HepG2 (cell line): ENCODE measurements around the gene WDR27. TPM values are rescaled to one million over a fixed set of nuclear protein-coding genes. Genes with fewer than 3 reads are reported as not detected.
A peak's percentile ranks its signal among the peaks of the same experiment; 100 is the strongest.

ENCODE experiments used
- BRCA1 ChIP-seq: sonication (generic); formaldehyde crosslinking; IDR thresholded peaks from 2 replicates; pipeline ENCODE4 v1.4.0; 2020; ENCODE audit warnings: missing genetic modification reagents
- IRF2 ChIP-seq: IDR thresholded peaks from 2 replicates; pipeline ENCODE4 v1.6.1; 2018; ENCODE audit warnings: missing genetic modification reagents, missing compliant biosample characterization
- KDM4B ChIP-seq: sonication (generic); formaldehyde crosslinking; IDR thresholded peaks from 2 replicates; pipeline ENCODE4 v1.4.0; 2020; ENCODE audit warnings: missing genetic modification reagents
- MATR3 ChIP-seq: sonication (generic); formaldehyde crosslinking; IDR thresholded peaks from 2 replicates; pipeline ENCODE4 v1.4.0; 2020; ENCODE audit warnings: missing genetic modification reagents
- POGZ ChIP-seq: sonication (generic); formaldehyde crosslinking; IDR thresholded peaks from 2 replicates; pipeline ENCODE4 v1.4.0; 2020; ENCODE audit warnings: mild to moderate bottlenecking, missing genetic modification reagents
- RARG ChIP-seq: sonication (generic); formaldehyde crosslinking; IDR thresholded peaks from 2 replicates; pipeline ENCODE4 v1.4.0; 2020; ENCODE audit warnings: low read depth, mild to moderate bottlenecking, missing genetic modification reagents
- SIN3B ChIP-seq: fragments of 150-350 bp; IDR thresholded peaks from 2 replicates; pipeline ENCODE4 v1.6.1; 2014; ENCODE audit warnings: low read length
- ZBTB10 ChIP-seq: sonication (generic); formaldehyde crosslinking; IDR thresholded peaks from 2 replicates; pipeline ENCODE4 v1.4.0; 2020; ENCODE audit warnings: missing genetic modification reagents, borderline replicate concordance
- ZFP37 ChIP-seq: sonication (generic); formaldehyde crosslinking; IDR thresholded peaks from 2 replicates; pipeline ENCODE4 v1.4.0; 2020; ENCODE audit warnings: missing genetic modification reagents, borderline replicate concordance
- ZFP41 ChIP-seq: sonication (generic); formaldehyde crosslinking; IDR thresholded peaks from 2 replicates; pipeline ENCODE4 v1.4.0; 2020; ENCODE audit warnings: mild to moderate bottlenecking, missing genetic modification reagents, borderline replicate concordance
- ZMAT3 ChIP-seq: sonication (generic); formaldehyde crosslinking; conservative IDR thresholded peaks from 2 replicates; pipeline ENCODE4 v1.7.0; 2021; ENCODE audit warnings: missing genetic modification reagents
- ZNF18 ChIP-seq: sonication (generic); formaldehyde crosslinking; IDR thresholded peaks from 2 replicates; pipeline ENCODE4 v1.8.0; 2022; ENCODE audit warnings: mild to moderate bottlenecking, missing genetic modification reagents; ENCODE audit not compliant: insufficient replicate concordance
- ZNF180 ChIP-seq: sonication (generic); formaldehyde crosslinking; IDR thresholded peaks from 2 replicates; pipeline ENCODE4 v1.4.0; 2020; ENCODE audit warnings: low read depth, missing genetic modification reagents, borderline replicate concordance
- ZNF432 ChIP-seq: sonication (generic); formaldehyde crosslinking; IDR thresholded peaks from 2 replicates; pipeline ENCODE4 v1.5.0; 2020; ENCODE audit warnings: missing genetic modification reagents, mild to moderate bottlenecking, borderline replicate concordance
- ZNF597 ChIP-seq: sonication (generic); formaldehyde crosslinking; IDR thresholded peaks from 2 replicates; pipeline ENCODE4 v1.5.0; 2020; ENCODE audit warnings: missing genetic modification reagents
- ZNF614 ChIP-seq: IDR thresholded peaks from 2 replicates; pipeline ENCODE4 v1.6.1; 2018; ENCODE audit warnings: missing biosample characterization, missing genetic modification reagents, inconsistent platforms, borderline replicate concordance
- ZNF781 ChIP-seq: sonication (generic); formaldehyde crosslinking; IDR thresholded peaks from 2 replicates; pipeline ENCODE4 v1.5.1; 2020; ENCODE audit warnings: borderline replicate concordance, mild to moderate bottlenecking, missing genetic modification reagents; ENCODE audit errors: not compliant biosample characterization
- polyA plus RNA-seq, 8 experiments: library from polyadenylated mRNA; depleted of rRNA in 3 of 8; stranded (reverse) in 7 of 8; unstranded in 1 of 8; fragments of >200 nt; fragmentation: Illumina TruSeq in 4 of 8; extraction: Trizol in 4 of 8; gene quantifications; 2 replicates each; pipeline versions ENCODE4 v1.2.1 to v1.2.3, GENCODE V29; 2011 to 2016; ENCODE audit warnings: low read depth in 4 of 8, missing spikeins in 1 of 8, mixed read lengths in 1 of 8; ENCODE audit not compliant: insufficient read depth in 1 of 8
- total RNA-seq, 5 experiments: library from RNA; depleted of rRNA; stranded (reverse); fragments of >200 nt; fragmentation: Illumina TruSeq; extraction: Trizol; gene quantifications; 2 replicates each; pipeline ENCODE4 v1.2.3, GENCODE V29; 2016; ENCODE audit warnings: low read depth in 1 of 5

The WDR27 gene
- total and polyA plus RNA-seq, 2 of the 13 experiments (the other 11 are each of a cell fraction or from before 2014, with no cell fraction given), result 34.1 to 80.3 TPM

- TF ChIP-seq ZNF18 (CRISPR knock-in tag), result peak; percentile 69
- TF ChIP-seq RARG, result peak; percentile 75; the same call in 1 of the 2 replicates
- peak; percentile 76 for TF ChIP-seq ZNF614 (CRISPR knock-in tag)
- peak; percentile 91 for TF ChIP-seq ZFP37 (CRISPR knock-in tag)
- 0 out of 2 replicates have a peak, but pooled peaks have one; percentile 7 for TF ChIP-seq ZBTB10 (CRISPR knock-in tag)
- TF ChIP-seq ZFP41 (CRISPR knock-in tag), result 0 out of 2 replicates have a peak, but pooled peaks have one; percentile 87
- TF ChIP-seq ZMAT3 (CRISPR knock-in tag), result peak; percentile 95
- peak; percentile 69; the same call in 1 of the 2 replicates for TF ChIP-seq ZNF180 (CRISPR knock-in tag)
- peak; percentile 95 for TF ChIP-seq IRF2
- peak; percentile 68 for TF ChIP-seq ZNF781 (CRISPR knock-in tag)
- TF ChIP-seq POGZ (CRISPR knock-in tag), result peak; percentile 96
- no peak for TF ChIP-seq ZNF432 (CRISPR knock-in tag)
- TF ChIP-seq ZNF597, result 0 out of 2 replicates have a peak, but pooled peaks have one; percentile 61
- TF ChIP-seq KDM4B (CRISPR knock-in tag), result peak; percentile 93
- peak; percentile 76 for TF ChIP-seq SIN3B
- 0 out of 2 replicates have a peak, but pooled peaks have one; percentile 42 for TF ChIP-seq MATR3 (CRISPR knock-in tag)
- TF ChIP-seq BRCA1, result no peak; the same call in none of the 2 replicates
Observed at GRCh38 chr6:169701954-169702839, at the start of gene WDR27, which contains the start of gene C6orf120 (continued).
